HG03175 (cell line): ENCODE measurements around the gene CASP6.
A peak's percentile ranks its signal among the peaks of the same experiment; 100 is the strongest.

ENCODE experiments used
- ATAC-seq: cut with Tn5 transposase; IDR thresholded peaks from one replicate; pipeline ENCODE4 v1.9.1; 2021; ENCODE audit warnings: mild to moderate bottlenecking, moderate library complexity; ENCODE audit not compliant: unreplicated experiment

CASP6 gene

GRCh38 chr4:109672169-109672930, 30.9 kb downstream of the CASP6 start:
- ATAC-seq: no peak

- no peak for ATAC-seq
Observed at GRCh38 chr4:109671350-109671749, 31.9 kb downstream of the CASP6 start.

DNA sequence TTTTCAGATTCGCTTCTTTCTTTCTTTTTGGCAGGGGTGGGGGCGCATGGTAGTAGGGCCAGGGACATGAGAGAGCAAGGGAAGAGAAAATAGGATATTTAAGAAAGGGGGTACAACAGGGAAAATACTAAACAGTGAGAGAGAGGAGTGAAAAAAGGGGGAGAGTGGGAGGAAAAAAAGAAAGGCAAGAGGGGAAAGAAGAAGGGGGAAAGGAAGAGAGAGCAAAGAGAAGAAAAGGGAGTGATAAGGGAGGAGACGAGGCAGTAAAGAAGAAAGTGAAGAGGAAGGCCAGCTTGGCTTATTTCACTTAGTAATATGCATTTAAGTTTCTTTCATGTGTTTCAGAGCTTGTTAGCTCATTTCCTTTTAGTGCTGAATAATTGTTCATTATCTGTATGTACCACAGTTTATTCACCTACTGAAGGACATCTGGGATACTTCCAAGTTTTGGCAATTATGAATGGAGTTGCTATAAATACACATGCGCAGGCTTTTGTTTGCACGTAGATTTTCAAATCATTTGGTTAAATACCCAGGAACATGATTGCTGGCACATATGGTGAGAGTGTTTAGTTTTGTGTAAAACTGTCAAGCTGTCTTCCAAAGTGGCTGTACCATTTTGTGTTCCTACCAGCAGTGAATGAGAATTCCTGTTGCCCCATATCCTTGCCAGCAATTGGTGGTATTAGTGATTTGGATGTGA, 37.3 kb downstream of the CASP6 start:
- no peak for ATAC-seq

GRCh38 chr4:109662771-109663170, 40.5 kb downstream of the CASP6 start:
- ATAC-seq: no peak

DNA sequence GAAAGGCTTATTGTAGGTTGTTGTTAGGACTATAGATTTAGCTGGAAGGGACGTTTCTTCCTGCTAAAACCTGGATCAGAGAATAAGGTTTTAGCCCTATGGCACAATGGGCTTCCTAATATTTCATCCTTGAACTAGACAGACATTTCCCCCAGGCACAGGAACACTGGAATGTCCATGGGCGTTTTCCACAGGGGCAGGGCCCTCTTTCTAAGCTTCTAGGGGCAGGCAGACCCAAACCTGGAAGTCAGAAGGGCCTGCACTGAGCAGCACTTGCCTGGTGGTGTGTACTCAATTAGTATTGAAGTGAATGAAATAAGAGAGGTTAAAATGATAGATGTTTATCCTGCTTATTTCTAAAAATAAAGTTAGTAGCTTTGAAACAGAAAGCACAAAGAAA, 41.1 kb downstream of the CASP6 start:
- no peak for ATAC-seq

DNA sequence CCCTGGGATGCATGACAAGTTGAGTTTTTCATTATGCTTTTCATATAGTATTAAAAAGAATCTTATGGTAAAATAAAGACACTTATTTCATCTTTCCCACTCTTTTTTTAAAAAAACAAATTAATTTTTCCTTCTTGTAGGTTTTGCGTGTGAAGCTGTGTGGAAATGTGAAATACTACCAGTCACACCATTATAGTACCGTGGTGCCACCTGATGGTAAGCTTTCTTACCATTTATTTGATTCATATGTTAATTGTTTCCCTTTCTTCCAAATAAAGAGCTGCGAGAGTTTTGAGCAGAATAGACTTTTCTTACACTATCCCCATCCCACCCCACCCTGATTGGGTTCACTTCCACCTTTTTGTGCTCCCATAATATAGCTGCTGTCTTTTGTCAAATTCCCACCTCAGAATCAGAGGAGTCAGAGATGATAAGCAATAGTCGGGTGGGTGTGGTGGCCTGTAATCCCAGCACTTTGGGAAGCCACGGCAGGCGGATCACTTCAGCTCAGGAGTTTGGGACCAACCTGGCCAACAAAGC, 44.3 kb downstream of the CASP6 start:
- ATAC-seq: no peak

DNA sequence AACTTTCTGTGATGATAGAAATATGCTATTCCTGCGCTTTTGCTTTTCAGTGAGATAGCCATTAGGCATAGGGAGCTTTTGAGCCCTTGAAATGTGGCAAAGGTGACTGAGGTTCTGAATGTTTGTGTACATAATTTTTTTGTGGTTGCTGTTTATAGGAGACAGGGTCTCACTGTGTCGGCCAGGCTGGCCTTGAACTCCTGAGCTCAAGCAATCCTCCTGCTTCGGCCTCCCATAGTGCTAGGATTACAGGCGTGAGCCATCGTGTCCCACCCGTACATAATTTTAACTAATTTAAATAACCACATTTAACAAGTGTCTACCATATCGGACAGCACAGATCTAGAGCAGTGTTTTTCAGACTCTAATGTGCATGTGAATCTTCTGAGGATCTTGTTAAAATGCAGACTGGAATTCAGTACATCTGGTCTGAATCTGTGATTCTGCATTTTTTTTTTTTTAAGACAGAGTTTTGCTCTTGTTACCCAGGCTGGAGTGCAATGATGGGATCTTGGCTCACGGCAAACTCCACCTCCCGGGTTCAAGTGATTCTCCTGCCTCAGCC, 45.3 kb downstream of the CASP6 start:
- no peak for ATAC-seq

- ATAC-seq: no peak
Observed at GRCh38 chr4:109655396-109655795, 47.8 kb downstream of the CASP6 start.

DNA sequence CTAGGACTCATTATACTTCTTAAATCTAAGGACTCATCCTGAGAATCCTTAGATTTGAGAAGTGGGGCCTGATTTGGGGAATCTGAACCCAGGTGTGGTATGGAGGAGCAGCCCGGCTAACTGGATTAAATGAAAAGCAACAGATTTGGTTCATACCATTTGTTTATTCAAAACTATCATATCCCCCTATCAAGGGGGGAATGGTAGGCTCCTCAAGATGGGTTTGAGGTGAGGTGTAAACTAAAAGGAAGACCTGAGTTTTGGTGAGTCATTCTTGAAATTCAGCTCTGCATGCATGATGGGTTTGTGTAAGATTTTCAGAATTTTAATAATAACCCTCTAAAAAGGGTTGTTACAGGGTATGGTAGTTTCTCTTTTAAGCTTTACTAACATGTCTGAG, 53.4 kb downstream of the CASP6 start:
- peak; percentile 88 for ATAC-seq

- ATAC-seq: no peak
Observed at GRCh38 chr4:109648997-109649575, 54.2 kb downstream of the CASP6 start.

- ATAC-seq: peak; percentile 63
Observed at GRCh38 chr4:109648266-109648996, 54.8 kb downstream of the CASP6 start.

DNA sequence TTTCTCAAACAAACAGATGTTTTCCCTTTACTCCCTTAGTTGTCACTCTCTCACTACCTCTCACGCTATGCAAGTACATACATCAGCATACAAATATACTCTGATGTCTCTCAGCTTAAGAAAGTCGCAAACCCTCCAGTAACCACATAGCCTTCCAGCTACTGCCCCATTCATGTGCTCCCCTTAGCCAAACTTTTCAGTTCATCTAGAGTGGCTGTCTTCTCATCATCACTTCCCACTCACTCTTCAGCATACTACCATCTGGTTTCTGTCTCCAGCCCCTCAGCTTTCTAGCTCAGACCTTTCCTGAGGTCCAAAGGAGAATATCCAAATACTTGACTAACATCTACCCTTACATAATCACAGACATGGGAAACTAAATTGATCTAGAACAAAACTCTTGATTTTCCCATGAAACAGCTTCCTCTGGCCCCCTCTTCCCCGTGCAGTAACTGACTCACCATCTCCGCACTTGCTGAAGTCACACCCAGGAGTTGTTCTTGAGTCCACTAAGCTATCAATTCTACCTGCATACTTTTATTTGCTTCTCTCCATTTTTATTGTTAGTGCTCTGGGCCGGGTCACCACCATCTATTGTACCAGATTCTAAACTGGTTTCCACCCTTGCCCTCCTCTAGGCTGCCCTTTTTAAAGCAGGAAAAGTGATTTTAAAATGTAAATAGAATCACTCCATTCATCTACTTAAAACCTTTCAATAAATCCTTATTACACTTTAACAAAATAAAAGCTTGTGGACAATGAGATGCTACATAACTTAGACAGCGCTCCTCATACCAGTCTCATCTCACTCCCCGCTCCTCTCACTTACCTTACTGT, 57.2 kb downstream of the CASP6 start:
- no peak for ATAC-seq

- ATAC-seq: peak; percentile 57
Observed at GRCh38 chr4:109640644-109641043, 62.6 kb downstream of the CASP6 start.
